Neural cell (in vitro differentiated cells): ENCODE data around the gene KDM4C.

Experiments
- EP300 ChIP-seq: fragments of 450-650 bp; conservative IDR thresholded peaks from 2 replicates; pipeline ENCODE4 v1.6.1; 2014; ENCODE audit warnings: antibody characterized with exemption, mild to moderate bottlenecking, moderate library complexity; ENCODE audit not compliant: poor library complexity, severe bottlenecking
- EZH2 ChIP-seq: fragments of 200-600, 300-800 bp; shearing (Covaris generic), sonication (generic); IDR thresholded peaks from 2 replicates; pipeline ENCODE4 v1.6.1; 2014; ENCODE audit warnings: antibody characterized with exemption, low read length, borderline replicate concordance, mild to moderate bottlenecking; ENCODE audit not compliant: insufficient read depth, poor library complexity, severe bottlenecking
- MXI1 ChIP-seq: fragments of 450-650 bp; conservative IDR thresholded peaks from 2 replicates; pipeline ENCODE4 v1.6.1; 2014; ENCODE audit warnings: antibody characterized with exemption, mild to moderate bottlenecking; ENCODE audit not compliant: poor library complexity, severe bottlenecking
- POLR2AphosphoS5 ChIP-seq: IDR thresholded peaks from 2 replicates; pipeline ENCODE4 v1.6.1; 2012
- SMC3 ChIP-seq: fragments of 450-650 bp; conservative IDR thresholded peaks from 2 replicates; pipeline ENCODE4 v1.6.1; 2014; ENCODE audit warnings: antibody characterized with exemption, mild to moderate bottlenecking, moderate library complexity; ENCODE audit not compliant: poor library complexity
- TAF1 ChIP-seq: IDR thresholded peaks from 2 replicates; pipeline ENCODE4 v1.6.1; 2012; ENCODE audit warnings: low read depth
- TF ChIP-seq, protein P1 (sequence below): fragments of 450-650 bp; IDR thresholded peaks from 2 replicates; pipeline ENCODE4 v1.5.1; 2014; ENCODE audit warnings: antibody characterized with exemption, mild to moderate bottlenecking, moderate library complexity; ENCODE audit not compliant: poor library complexity, severe bottlenecking
- TF ChIP-seq, protein P2 (sequence below): IDR thresholded peaks from 2 replicates; pipeline ENCODE4 v1.6.1; 2012; ENCODE audit warnings: borderline replicate concordance

DNA sequence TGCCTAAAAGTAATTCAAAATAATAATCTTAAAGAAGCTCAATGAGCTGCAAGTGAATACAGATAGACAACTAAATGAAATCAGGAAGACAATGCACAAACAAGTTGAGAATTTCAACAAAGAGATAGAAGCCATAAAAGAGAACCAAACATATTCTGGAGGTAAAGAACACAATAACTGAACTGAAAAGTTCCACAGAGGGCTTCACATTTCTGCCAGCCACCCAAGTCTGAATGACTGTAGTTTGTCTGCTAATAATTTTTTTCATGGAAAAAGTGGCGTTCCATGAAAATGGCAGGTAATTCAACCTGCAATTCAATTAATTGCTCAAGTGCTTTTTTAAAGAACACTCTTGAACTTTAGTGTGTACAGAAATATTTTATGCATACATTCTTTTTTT, 251.3 kb downstream of the KDM4C start:
- TF ChIP-seq, protein P1, sequence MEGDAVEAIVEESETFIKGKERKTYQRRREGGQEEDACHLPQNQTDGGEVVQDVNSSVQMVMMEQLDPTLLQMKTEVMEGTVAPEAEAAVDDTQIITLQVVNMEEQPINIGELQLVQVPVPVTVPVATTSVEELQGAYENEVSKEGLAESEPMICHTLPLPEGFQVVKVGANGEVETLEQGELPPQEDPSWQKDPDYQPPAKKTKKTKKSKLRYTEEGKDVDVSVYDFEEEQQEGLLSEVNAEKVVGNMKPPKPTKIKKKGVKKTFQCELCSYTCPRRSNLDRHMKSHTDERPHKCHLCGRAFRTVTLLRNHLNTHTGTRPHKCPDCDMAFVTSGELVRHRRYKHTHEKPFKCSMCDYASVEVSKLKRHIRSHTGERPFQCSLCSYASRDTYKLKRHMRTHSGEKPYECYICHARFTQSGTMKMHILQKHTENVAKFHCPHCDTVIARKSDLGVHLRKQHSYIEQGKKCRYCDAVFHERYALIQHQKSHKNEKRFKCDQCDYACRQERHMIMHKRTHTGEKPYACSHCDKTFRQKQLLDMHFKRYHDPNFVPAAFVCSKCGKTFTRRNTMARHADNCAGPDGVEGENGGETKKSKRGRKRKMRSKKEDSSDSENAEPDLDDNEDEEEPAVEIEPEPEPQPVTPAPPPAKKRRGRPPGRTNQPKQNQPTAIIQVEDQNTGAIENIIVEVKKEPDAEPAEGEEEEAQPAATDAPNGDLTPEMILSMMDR, result no peak
- TF ChIP-seq SMC3, result no peak
- no peak for TF ChIP-seq MXI1
- no peak for TF ChIP-seq POLR2AphosphoS5
- TF ChIP-seq, protein P2, sequence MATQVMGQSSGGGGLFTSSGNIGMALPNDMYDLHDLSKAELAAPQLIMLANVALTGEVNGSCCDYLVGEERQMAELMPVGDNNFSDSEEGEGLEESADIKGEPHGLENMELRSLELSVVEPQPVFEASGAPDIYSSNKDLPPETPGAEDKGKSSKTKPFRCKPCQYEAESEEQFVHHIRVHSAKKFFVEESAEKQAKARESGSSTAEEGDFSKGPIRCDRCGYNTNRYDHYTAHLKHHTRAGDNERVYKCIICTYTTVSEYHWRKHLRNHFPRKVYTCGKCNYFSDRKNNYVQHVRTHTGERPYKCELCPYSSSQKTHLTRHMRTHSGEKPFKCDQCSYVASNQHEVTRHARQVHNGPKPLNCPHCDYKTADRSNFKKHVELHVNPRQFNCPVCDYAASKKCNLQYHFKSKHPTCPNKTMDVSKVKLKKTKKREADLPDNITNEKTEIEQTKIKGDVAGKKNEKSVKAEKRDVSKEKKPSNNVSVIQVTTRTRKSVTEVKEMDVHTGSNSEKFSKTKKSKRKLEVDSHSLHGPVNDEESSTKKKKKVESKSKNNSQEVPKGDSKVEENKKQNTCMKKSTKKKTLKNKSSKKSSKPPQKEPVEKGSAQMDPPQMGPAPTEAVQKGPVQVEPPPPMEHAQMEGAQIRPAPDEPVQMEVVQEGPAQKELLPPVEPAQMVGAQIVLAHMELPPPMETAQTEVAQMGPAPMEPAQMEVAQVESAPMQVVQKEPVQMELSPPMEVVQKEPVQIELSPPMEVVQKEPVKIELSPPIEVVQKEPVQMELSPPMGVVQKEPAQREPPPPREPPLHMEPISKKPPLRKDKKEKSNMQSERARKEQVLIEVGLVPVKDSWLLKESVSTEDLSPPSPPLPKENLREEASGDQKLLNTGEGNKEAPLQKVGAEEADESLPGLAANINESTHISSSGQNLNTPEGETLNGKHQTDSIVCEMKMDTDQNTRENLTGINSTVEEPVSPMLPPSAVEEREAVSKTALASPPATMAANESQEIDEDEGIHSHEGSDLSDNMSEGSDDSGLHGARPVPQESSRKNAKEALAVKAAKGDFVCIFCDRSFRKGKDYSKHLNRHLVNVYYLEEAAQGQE, result no peak
- no peak for TF ChIP-seq EP300
- TF ChIP-seq EZH2, result no peak
- TF ChIP-seq TAF1, result no peak
